ENCODE measurements around the gene SRPRB.
"Not testable (repeated sequence)": the region's sequence is repeated elsewhere in the genome, so short reads cannot be mapped to it uniquely, and the experiment has no call there.

The SRPRB gene

GRCh38 chr3:133777807-133778568 is 27.6 kb upstream of the SRPRB start:
- no peak for DNase-seq (ENCODE audit: low read depth)

DNA sequence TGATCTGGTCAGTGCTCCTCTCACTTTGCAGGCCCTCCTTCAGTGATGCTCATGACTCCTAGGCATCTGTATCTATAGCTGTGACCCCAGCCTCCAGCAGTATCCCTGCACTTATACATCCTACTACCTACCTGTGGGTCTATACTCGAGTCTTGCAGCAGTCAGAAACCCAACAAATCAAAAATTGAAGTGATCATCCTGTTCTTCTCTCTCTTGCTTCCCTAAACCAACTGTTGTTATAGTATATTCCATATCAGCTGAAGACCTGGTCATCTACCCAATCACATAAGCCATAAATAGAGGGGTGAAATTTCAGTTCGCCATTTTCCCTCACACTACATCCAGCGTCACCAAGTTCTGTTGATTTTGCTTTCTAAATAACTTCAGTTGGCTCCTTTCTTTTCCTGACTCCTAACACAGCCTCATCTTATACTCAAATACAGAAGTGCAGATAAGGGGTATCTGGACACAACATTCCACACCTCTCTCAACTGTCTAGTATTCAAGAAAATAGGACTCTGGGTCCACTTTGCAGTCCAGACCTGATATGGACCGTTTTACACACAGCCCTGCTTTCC is 25.9 kb upstream of the SRPRB start:
- no peak for DNase-seq (ENCODE audit: low read depth)

GRCh38 chr3:133780756-133781155 is 24.9 kb upstream of the SRPRB start:
- DNase-seq (ENCODE audit: low read depth): not testable (repeated sequence)

GRCh38 chr3:133781570-133781969 is 24.0 kb upstream of the SRPRB start:
- no peak for DNase-seq (ENCODE audit: low read depth)

DNA sequence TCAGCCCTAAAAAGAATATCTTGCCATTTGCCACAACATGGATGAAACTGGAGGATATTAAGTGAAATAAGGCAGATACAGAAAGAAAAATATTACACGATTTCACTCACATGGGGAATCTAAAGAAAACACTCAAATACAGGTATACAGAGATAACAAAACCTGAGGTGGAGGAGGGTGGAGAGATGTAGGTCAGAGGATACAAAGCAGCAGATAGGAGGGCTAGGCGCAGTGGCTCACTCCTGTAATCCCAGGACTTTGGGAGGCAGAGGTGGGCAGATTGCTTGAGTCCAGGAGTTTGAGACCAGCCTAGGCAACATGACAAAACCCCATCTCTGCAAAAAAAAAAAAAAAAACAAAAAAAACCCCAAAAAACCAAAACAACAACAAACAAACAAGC is 23.2 kb upstream of the SRPRB start:
- no peak for DNase-seq (ENCODE audit: low read depth)

DNA sequence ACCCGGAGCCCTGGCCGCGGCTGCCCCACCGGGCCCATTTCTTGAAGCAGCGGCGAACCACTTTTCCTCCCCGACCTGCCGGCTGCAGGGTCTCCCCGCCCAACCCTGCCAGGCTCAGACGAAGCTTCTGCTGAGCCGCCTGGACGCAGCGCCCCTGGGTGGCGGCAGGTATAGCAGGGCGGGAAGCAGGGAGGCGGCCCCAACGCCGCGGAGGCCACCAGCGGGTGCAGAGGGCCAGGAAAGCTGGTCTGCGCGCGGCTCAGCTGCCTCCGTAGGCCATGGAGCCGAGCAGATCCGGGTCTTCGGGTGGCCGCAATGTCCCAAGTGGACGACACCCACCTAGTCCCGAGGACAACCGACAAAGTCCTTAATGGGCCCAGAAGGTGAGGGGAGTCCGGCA is 21.9 kb upstream of the SRPRB start:
- DNase-seq (ENCODE audit: low read depth): no peak

GRCh38 chr3:133788024-133788423 is 17.6 kb upstream of the SRPRB start:
- DNase-seq (ENCODE audit: low read depth): no peak

- no peak for DNase-seq (ENCODE audit: low read depth)
Measured at GRCh38 chr3:133792171-133792763, 13.3 kb upstream of the SRPRB start.

GRCh38 chr3:133797396-133798105 is 8.1 kb upstream of the SRPRB start:
- no peak for DNase-seq (ENCODE audit: low read depth)

DNA sequence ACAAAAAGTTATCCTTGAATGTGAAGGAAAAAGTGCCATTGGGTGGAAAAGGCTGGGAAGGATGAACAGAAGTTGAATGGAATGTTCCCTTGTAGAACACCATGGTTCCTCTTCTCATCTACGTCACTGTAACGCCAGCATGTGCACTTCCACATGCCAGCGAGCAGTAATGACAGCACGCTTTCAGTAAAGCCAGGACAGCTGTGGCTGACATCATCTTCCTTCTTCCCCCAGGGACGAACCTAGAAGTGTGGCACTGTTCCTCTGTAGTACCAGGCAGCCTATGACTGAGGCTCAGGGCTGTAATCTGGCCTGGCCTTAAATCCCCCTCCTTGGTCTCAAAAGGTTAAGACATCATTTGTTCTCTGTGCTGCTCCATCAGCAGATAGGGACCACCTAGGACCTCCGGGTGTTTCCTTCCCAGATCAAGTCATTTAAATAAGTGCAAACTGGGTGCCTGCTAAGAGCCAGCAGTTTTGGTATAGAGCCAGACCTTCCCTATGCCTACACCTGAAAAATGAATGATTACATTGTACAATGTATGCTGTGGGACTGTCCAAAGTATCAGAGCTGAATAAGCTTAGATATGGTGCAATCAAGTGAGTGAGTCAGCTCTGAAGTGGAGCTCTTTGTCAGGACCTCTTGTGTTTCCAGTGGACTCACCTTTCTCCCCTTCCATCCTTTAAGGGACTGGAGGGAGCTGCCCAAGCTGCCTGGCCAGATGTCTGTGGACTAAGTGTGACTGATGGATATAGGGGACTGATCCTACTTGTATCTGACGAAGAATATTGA is 5.6 kb upstream of the SRPRB start:
- DNase-seq (ENCODE audit: low read depth): no peak

DNA sequence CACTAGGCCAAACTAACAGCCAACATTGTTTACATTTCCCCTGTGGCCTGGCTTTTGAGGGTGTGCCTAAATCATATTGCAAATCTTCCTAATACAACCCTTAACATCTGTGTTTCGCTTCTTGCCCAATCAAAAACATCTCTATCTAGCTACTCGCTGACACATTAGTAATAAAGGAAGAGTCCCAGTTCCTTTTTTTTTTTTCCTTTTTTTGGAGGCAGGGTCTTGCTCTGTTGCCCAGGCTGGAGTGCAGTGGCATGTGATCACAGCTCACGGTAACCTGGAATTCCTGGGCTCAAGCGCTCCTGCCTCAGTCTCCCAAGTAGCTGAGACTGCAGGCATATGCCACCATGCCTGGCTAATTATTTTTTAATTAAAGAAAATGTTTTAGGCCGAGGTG is 2.1 kb upstream of the SRPRB start:
- no peak for DNase-seq (ENCODE audit: low read depth)

DNA sequence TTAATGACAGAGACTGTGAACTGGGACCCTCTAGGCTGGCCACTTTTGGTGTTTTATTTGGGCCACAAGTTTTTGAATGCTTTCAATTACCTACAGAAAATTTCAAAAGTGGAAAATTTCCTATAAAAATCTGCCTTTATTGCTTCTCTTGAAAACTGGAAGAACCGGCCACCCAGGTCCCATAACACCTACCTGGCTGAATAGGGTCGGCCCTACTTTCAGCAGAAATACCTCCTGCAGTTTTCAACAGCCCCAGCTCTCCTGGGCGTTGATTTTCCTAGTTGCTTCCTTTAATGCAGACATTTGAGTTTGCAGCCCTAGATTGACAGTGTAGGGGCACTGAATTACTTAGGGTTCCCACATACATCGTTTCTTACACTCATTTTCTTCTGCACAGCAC is 719 bp upstream of the SRPRB start:
- no peak for DNase-seq (ENCODE audit: low read depth)

GRCh38 chr3:133805384-133805701 is 272 bp upstream of the SRPRB start:
- DNase-seq (ENCODE audit: low read depth): no peak

GRCh38 chr3:133812872-133813271 is 7.3 kb downstream of the SRPRB start:
- no peak for DNase-seq (ENCODE audit: low read depth)

DNA sequence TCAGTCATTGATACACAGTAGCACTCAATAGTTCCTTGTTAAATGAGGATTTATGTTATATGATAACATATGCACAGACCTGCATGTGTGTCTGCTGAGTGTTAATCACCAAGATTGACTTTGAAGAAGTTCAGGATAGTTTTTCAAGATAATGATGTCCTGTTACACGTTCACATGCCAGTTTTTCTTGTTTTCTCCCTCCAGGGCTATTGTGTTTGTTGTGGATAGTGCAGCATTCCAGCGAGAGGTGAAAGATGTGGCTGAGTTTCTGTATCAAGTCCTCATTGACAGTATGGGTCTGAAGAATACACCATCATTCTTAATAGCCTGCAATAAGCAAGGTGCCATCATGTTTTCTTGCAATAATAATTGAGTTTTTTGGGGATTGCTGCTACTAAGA is 9.8 kb downstream of the SRPRB start:
- no peak for DNase-seq (ENCODE audit: low read depth)

- DNase-seq (ENCODE audit: low read depth): no peak
Measured at GRCh38 chr3:133820129-133820528, 14.5 kb downstream of the SRPRB start.

GRCh38 chr3:133820889-133821675 is 15.5 kb downstream of the SRPRB start:
- DNase-seq (ENCODE audit: low read depth): no peak

GRCh38 chr3:133821767-133822638 is 16.4 kb downstream of the SRPRB start:
- no peak for DNase-seq (ENCODE audit: low read depth)

- no peak for DNase-seq (ENCODE audit: low read depth)
Measured at GRCh38 chr3:133824961-133825485, 19.4 kb downstream of the SRPRB start.
